Breast epithelium (tissue), 4 donors: ENCODE results near the gene SPTBN1. TPM values are rescaled to one million over a fixed set of nuclear protein-coding genes. Genes with fewer than 3 reads are reported as not detected.

Experiments used
- DNase-seq, 2 donors: peaks; one replicate each; pipeline ENCODE4 v3.0.0-alpha.2; 2019; ENCODE audit warnings: low spot score in 2 of 2
- H3K27ac ChIP-seq, 2 donors: fragments of 200-600 bp; sonication (generic) in 1 of 2; one replicate each; pipeline ENCODE4 v1.5.1; 2016 to 2019; ENCODE audit warnings: mild to moderate bottlenecking in 1 of 2
- H3K27me3 ChIP-seq, 2 donors: fragments of 200-600 bp; sonication (generic) in 1 of 2; one replicate each; pipeline versions ENCODE4 v1.5.1 to v1.6.0; 2017 to 2019; ENCODE audit warnings: control low read depth in 1 of 2, mild to moderate bottlenecking in 1 of 2
- H3K36me3 ChIP-seq: fragments of 200-600 bp; one replicate; pipeline ENCODE4 v1.5.1; 2019
- H3K4me1 ChIP-seq, 2 donors: fragments of 200-600 bp; sonication (generic); one replicate each; pipeline ENCODE4 v1.5.1; 2016 to 2019; ENCODE audit warnings: control low read depth in 1 of 2
- H3K4me3 ChIP-seq, 3 donors: fragments of 200-600 bp; sonication (generic); 1 replicate in 2 of 3; 2 replicates in 1 of 3; pipeline ENCODE4 v1.5.1; 2016 to 2019; ENCODE audit warnings: mild to moderate bottlenecking in 3 of 3, moderate library complexity in 2 of 3
- H3K9me3 ChIP-seq, 2 donors: fragments of 200-600 bp; sonication (generic) in 1 of 2; one replicate each; pipeline ENCODE4 v1.5.1; 2016 to 2019; ENCODE audit warnings: control low read depth in 1 of 2
- POLR2A ChIP-seq: fragments of 450-650 bp; IDR thresholded peaks from one replicate; pipeline ENCODE4 v1.6.1; 2016; ENCODE audit warnings: antibody characterized with exemption, mild to moderate bottlenecking, moderate library complexity
- POLR2AphosphoS5 ChIP-seq, 3 donors: sonication (generic); formaldehyde crosslinking; IDR thresholded peaks; one replicate each; pipeline ENCODE4 v1.6.1; 2017; ENCODE audit warnings: antibody characterized with exemption in 3 of 3
- intact Hi-C: fragments of 100-400 bp; cut with DNase I; formaldehyde crosslinking; loops from one replicate; pipeline ENCODE4 v1.15.1; 2023; ENCODE audit warnings: low total_unique reads
- total RNA-seq, 3 donors: library from RNA; depleted of rRNA; stranded (reverse); fragments of >200 nt; gene quantifications; one replicate each; pipeline ENCODE4 v1.1.0, GENCODE V29; 2016
- TF ChIP-seq, protein P1 (sequence below), 3 donors: fragments of 450-650 bp; IDR thresholded peaks; one replicate each; pipeline ENCODE4 v1.5.1; 2016 to 2017; ENCODE audit warnings: antibody characterized with exemption in 3 of 3, mild to moderate bottlenecking in 3 of 3, moderate library complexity in 3 of 3

SPTBN1 gene
- total RNA-seq, 3 donors from 2014 or later: 223 to 1,216 (median 273) TPM

DNA sequence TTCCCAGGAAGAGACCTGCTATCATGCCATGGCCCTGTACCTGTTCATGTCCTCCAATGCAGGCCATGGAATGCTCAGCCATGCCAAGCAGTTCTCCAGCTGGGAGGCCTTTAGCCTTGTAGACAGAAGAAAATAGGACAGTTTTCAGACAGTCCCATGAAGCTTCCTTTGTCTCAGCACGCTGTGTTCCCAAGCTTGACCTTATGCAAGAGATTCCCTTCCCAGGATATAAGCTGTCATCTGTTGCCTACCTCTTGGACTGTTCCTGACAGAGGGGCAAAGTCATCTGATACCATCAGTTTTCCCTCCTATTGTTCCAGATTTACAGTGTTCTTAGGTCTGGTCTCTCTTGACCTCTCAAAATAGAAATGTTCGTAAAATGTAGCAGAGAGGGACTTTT, 170.8 kb downstream of the SPTBN1 start:
- no peak overlapping the region for H3K4me3 ChIP-seq
- H3K9me3 ChIP-seq: no peaks in the 10 kb centered on the region
- peaks cover 26% of the 10 kb centered on the region for H3K36me3 ChIP-seq
- no peaks in the 10 kb centered on the region for H3K27me3 ChIP-seq
- TF ChIP-seq, protein P1, sequence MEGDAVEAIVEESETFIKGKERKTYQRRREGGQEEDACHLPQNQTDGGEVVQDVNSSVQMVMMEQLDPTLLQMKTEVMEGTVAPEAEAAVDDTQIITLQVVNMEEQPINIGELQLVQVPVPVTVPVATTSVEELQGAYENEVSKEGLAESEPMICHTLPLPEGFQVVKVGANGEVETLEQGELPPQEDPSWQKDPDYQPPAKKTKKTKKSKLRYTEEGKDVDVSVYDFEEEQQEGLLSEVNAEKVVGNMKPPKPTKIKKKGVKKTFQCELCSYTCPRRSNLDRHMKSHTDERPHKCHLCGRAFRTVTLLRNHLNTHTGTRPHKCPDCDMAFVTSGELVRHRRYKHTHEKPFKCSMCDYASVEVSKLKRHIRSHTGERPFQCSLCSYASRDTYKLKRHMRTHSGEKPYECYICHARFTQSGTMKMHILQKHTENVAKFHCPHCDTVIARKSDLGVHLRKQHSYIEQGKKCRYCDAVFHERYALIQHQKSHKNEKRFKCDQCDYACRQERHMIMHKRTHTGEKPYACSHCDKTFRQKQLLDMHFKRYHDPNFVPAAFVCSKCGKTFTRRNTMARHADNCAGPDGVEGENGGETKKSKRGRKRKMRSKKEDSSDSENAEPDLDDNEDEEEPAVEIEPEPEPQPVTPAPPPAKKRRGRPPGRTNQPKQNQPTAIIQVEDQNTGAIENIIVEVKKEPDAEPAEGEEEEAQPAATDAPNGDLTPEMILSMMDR (IDR thresholded peaks at IDR 0.05): no peak
- TF ChIP-seq POLR2AphosphoS5 (IDR thresholded peaks at IDR 0.05): no peak
- no peak for TF ChIP-seq POLR2A
- DNase-seq: no peak
- intact Hi-C loops: no loop called here
- H3K27ac ChIP-seq: no peak overlapping the region
- H3K4me1 ChIP-seq: no peaks in the 10 kb centered on the region

DNA sequence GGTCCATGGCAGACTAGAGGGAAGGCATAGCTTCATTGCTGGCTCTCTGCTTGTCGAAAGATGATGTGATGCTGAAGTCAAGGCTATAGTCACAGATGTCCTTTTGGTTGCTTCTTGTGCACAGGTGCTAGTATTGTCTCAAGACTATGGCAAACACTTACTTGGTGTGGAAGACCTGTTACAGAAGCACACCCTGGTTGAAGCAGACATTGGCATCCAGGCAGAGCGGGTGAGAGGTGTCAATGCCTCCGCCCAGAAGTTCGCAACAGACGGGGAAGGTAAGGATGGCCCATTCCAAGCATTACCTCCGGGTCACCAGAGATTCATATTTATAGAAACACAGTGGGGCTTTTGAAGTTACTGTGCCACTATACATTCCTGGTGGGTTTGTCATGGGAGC, 171.8 kb downstream of the SPTBN1 start:
- intact Hi-C loops: no loop called here
- H3K9me3 ChIP-seq: no peaks in the 10 kb centered on the region
- DNase-seq: no peak
- no peaks in the 10 kb centered on the region for H3K27me3 ChIP-seq
- H3K27ac ChIP-seq: no peak overlapping the region
- no peaks in the 10 kb centered on the region for H3K4me1 ChIP-seq
- TF ChIP-seq, protein P1 (IDR thresholded peaks at IDR 0.05): no peak
- TF ChIP-seq POLR2AphosphoS5 (IDR thresholded peaks at IDR 0.05): no peak
- no peak for TF ChIP-seq POLR2A
- H3K4me3 ChIP-seq: no peak overlapping the region
- H3K36me3 ChIP-seq: peaks cover 19% of the 10 kb centered on the region

DNA sequence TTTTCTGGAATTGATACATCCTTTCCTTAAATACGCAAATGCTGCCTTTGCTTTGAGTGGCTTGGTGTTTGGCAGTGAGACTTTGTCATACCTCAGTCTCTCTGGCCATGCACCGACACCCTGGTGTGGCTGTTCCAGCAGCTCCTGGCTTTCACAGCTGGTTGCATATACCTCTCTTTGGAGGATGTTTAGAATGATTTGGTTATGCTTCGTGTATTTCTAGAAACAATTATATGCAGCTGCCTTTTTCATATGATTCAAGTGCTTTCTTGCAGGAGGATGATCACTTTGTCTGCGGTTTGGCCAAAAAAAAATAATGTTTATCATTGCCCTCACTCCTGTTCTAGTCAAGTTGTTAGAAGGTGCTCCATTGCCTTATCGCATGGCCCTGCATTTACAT, 172.3 kb downstream of the SPTBN1 start:
- no peaks in the 10 kb centered on the region for H3K4me1 ChIP-seq
- no peaks in the 10 kb centered on the region for H3K9me3 ChIP-seq
- H3K4me3 ChIP-seq: no peak overlapping the region
- no peak overlapping the region for H3K27ac ChIP-seq
- no peak for DNase-seq
- intact Hi-C loops: no loop called here
- H3K36me3 ChIP-seq: peaks cover 19% of the 10 kb centered on the region
- no peaks in the 10 kb centered on the region for H3K27me3 ChIP-seq
- TF ChIP-seq POLR2AphosphoS5 (IDR thresholded peaks at IDR 0.05): no peak
- TF ChIP-seq, protein P1 (IDR thresholded peaks at IDR 0.05): no peak
- no peak for TF ChIP-seq POLR2A

DNA sequence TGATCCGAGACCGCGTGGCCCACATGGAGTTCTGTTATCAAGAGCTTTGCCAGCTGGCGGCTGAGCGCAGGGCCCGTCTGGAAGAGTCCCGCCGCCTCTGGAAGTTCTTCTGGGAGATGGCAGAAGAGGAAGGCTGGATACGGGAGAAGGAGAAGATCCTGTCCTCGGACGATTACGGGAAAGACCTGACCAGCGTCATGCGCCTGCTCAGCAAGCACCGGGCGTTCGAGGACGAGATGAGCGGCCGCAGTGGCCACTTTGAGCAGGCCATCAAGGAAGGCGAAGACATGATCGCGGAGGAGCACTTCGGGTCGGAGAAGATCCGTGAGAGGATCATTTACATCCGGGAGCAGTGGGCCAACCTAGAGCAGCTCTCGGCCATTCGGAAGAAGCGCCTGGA, 172.8 kb downstream of the SPTBN1 start:
- H3K36me3 ChIP-seq: peaks cover 19% of the 10 kb centered on the region
- no peak overlapping the region for H3K4me3 ChIP-seq
- TF ChIP-seq POLR2AphosphoS5 (IDR thresholded peaks at IDR 0.05): no peak
- TF ChIP-seq, protein P1 (IDR thresholded peaks at IDR 0.05): no peak
- no peak for TF ChIP-seq POLR2A
- no peaks in the 10 kb centered on the region for H3K9me3 ChIP-seq
- H3K27ac ChIP-seq: no peak overlapping the region
- H3K4me1 ChIP-seq: no peaks in the 10 kb centered on the region
- H3K27me3 ChIP-seq: no peaks in the 10 kb centered on the region
- intact Hi-C loops: no loop called here
- no peak for DNase-seq

DNA sequence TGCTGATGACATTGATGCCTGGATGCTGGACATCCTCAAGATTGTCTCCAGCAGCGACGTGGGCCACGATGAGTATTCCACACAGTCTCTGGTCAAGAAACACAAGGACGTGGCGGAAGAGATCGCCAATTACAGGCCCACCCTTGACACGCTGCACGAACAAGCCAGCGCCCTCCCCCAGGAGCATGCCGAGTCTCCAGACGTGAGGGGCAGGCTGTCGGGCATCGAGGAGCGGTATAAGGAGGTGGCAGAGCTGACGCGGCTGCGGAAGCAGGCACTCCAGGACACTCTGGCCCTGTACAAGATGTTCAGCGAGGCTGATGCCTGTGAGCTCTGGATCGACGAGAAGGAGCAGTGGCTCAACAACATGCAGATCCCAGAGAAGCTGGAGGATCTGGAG, 173.3 kb downstream of the SPTBN1 start:
- Histone ChIP-seq H3K27me3 (no peaks in the 10 kb centered on the region), H3K4me1 (no peaks in the 10 kb centered on the region), H3K36me3 (peaks cover 19% of the 10 kb centered on the region), H3K27ac (no peak overlapping the region), H3K4me3 (no peak overlapping the region), H3K9me3 (no peaks in the 10 kb centered on the region)
- DNase-seq: no peak
- no peak for TF ChIP-seq POLR2AphosphoS5 (IDR thresholded peaks at IDR 0.05)
- TF ChIP-seq, protein P1 (IDR thresholded peaks at IDR 0.05): no peak
- no peak for TF ChIP-seq POLR2A
- intact Hi-C loops: no loop called here
